ENCODE results near the gene ADAMTS13.
A peak's percentile ranks its signal among the peaks of the same experiment; 100 is the strongest.

The ADAMTS13 gene

DNA sequence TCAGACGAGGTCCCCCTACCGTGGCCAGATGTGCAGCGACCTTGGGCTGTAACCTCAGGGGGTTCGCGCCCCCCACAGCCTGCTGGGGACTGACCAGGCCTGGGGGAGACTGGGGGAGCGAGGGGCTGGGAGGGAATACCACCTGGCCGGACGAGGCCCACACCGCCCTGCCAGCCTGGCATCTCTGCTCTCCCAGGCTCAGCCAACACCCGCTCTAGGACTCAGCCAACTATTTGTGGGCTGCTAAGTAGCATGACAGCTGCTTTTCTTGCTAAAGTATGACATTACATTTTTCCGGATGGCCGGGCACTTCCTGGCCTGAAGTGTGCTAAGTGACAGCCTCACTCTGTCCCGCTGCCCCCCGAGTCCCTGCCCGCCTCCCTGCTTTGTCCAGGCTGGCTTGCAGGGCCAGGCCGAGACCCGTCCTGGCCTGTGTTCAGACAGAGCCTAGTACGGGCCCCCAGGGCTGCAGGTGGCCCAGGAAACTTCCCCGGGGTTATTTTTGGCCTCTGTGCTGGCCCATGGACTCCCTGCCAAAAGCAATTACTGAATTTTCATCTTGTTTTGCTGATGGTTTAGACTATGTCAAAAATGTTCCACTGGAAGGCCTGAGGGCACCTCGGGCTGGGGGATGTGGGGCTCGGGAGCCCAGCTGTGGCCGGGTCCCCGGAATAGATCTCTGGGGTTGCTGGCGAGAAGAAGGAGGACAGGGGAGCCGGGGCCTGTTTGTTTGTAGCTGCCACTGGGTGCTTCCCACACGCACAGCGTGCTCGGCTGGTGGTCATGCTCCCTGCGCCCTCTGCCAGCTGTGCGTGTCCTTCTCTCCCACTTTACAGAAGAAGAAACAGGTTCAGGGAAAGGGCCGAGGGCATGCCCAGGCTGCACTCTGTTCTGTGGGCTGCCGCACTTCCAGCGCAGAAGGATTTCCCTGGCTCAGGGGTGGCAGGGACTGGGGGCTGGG is 70.2 kb downstream of the ADAMTS13 start:
- no peak for DNase-seq

DNA sequence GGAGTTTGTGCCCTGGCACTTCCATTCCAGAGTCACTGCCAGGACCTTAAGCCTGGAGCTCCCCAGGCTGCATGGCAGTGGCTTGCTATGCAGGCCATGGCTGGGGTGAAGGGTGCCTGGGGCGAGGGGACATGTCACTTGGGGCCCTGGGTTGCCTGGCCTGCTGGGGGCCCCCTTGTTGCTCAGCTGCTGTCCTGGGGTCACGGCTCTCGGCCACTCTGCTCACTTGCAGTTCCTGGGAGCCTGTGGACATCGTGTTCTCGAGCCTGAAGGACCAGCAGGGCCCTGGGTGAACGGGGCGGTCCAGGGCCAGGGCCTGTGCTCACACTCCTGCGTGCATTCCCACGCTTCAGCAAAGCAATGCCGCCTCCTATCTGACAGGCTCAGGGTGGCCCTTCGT is 71.3 kb downstream of the ADAMTS13 start:
- no peak for DNase-seq

DNA sequence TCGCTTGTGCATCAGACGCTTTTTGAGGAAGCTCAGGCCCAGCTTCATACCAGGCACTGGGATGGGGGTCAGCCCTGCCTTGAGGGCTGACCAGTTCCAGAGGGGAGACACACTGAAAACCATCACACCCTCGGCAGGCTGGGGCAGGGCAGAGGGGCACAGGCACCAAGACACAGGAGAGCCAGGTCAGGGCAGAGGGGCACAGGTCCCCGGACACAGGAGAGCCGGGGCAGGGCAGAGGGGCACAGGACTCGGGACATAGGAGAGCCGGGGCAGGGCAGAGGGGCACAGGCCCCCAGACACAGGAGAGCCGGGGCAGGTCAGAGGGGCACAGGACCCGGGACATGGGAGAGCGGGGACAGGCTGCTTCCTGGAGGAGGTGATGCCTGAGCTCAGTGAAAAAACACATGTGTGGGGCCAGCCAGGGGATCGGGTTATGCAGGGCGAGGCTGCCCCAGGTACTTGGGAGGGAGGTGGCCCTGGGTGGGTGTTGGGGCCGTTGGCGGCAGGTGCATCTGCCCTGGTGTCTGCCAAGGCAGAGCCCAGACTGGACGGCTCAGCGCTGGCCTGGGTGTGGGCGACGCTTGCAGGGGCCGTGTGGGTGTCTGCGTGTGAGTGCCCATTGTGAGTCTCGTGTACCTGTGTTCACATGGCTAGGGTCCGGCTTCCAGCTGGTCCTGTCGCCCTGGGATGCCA is 71.8 kb downstream of the ADAMTS13 start:
- DNase-seq, result no peak

DNA sequence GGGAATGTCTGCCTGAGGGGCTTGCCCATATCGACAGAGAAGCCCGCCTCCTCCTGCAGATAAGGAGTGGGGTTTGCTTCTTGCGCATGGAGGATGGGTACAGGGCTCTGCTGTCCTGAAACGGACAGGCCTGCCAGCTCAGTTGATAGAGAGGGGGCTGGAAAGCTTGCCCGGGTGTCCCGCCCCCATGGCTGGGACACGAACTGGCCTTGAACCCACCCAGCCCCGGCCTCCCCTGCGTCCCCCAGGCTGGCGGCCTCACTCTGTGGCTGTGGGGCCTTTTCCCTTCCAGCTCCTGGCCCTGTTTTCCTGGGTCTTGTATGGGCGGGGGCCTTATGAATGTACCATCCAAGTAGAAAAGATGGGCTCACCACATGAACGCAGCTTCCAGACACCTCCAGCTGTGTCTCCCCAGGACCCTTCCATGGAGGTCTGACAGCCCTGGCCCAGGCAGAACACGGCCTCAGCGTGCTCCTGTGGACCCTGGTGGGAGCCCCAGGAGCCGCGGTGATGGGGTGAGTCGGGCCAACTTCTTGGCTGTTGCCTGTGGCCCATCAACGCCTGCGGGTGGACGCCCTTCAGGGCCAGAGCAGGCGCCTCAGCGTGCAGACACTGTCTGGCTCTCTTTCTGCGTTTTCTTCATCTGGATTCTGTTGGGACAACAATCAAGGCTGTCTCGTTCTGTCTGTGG is 72.6 kb downstream of the ADAMTS13 start:
- DNase-seq, result no peak

DNA sequence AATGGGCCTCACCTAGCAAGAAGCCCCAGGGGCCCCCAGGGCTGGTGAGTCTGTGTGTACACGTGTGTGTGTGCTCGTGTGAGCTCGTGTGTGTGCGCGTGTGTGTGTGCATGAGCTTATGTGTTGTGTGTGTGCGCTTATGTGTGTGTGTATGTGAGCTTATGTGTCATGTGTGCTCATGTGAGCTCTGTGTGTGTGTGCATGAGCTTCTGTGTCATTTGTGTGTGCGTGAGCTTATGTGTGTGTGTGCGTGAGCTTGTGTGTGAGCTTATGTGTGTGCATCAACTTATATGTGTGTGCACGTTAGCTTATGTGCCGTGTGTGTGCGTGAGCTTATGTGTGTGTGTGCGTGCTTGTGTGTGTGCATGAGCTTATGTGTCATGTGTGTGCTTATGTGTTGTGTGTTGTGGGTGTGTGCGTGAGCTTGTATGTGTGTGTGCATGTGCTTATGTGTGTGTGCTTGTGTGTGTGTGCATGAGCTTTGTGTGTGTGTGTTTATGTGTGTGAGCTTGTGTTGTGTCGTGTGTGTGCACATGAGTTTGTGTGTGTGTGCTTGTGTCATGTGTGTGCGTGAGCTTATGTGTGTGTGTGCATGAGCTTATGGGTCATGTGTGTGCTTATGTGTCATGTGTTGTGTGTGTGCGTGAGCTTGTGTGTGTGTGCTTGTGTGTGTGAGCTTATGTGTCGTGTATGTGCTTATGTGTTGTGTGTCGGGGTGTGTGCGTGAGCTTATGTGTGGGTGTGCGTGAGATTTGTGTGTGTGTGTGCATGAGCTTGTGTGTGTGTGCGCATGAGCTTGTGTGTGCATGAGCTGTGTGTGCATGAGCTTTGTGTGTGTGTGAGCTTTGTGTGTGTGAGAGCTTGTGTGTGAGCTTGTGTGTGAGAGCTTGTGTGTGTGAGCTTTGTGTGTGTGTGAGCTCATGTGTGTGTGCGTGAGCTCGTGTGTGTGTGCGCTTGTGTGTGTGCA is 73.4 kb downstream of the ADAMTS13 start:
- no peak for DNase-seq

DNA sequence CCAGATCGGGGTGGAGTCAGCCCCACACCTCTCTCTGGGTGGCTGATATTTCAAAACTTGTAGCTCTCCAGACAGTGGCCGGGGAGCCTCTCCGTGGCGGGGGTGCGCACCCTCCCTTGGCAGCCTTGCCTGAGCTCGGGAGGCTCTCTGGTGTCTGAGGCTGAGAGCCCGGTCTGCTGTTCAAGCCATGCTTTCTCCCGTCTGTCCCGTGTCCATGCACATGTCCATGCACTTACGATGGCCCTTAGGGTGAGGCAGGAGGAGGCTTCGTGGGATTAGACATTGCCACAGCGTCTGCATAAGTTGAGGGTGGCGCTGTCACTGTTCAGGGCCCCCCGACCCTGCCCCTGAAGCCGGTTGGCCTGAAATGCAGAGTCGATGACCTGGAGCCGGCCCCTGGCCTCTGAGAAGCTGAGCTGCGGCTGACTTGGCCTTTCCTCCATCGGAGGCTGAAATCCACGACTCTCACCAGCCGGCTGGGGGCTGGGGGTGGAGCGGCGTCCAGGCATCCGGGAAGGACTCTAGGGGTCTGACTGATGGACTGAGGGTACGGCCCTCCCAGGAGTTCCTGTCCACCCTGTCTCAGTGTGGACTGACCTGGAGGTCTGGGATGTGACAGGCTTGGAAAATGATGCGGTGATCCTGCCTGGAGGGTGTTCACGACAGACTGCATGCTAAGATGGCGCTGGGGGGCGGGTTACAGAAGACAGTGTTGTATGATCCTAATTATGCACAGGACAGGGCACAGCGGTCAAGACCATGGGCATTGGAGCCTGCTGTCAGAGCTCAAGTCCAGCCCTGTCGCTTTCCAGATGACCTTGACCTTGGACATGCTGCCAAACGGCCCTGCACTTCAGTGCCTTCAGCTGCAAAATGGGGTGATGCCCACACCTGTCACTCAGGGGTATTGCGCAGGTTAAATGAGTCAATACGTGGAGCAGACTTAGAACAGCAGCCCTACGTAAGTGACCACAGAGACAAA is 75.0 kb downstream of the ADAMTS13 start:
- DNase-seq, result no peak

DNA sequence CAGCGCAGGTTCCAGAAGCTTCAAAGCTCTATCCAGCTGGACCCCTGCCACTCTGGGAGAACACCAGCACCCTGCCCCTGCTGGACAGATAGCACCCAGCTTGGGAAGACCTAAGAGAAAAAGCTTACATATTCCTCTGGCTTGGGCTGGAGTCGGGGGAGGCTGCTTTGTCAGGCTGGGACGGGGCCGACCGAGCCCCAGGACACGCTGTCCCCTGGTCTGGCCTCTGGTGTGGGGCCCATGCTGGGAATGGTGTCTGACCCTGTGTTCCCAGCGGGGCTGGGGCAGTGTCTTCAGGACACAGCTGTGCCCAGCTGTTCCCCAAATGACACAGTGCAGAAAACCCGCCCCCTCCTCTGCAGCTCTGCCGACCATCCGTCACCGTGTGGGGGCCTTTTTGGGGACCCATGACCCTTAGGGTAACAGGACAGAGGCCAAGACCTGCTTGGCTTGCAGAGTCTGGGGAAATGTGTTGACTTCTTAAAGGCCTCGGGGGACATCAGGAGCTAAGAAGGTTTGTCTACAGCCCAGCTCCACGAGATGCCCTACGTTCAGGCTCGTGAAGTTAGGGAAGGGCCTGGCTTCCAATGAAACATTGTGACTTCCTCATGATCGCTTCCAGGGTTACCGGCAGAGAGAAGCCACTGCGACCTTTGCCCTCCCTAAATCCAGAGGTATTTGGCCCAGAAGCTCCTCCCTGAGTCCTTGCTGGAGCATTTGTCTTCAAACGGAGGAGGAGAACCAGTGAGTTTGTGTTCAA is 77.1 kb downstream of the ADAMTS13 start:
- no peak for DNase-seq

DNA sequence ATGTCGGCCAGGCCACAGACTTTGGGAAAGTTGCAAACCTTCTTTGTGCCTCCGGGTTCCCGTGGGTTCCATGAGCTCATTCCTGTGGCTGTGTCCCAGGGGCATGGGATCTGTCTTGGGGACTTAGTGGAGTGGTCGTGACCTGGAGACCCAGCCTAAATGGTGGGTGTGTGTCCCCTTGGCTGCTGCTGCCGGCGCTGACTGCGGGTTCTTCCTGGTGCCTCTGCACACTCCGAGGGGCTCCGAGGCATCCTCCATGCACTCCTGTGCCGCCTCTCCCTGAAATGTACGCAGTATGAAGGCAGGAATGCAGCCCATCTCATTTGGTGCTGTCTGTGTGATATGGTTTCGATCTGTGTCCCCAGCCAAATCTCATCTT is 77.7 kb downstream of the ADAMTS13 start:
- no peak for DNase-seq

DNA sequence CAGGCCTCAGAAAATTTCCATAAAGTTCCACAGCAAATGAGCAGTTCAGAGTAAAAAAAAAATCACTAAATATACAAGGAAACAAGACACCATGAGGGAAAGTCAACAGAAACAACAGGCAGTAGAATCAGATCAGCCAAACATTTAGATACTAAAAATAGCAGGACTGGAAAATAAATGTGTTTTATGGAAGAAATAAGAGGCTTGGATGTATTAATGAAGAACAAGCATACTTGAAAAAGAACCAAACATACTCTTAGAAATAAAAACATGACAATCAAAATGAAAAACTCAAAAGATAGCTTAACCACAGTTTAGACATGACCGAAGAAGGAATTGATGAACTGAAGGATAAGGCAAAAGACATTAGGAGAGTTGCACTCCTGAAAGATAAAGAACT is 79.9 kb downstream of the ADAMTS13 start:
- DNase-seq, result no peak

DNA sequence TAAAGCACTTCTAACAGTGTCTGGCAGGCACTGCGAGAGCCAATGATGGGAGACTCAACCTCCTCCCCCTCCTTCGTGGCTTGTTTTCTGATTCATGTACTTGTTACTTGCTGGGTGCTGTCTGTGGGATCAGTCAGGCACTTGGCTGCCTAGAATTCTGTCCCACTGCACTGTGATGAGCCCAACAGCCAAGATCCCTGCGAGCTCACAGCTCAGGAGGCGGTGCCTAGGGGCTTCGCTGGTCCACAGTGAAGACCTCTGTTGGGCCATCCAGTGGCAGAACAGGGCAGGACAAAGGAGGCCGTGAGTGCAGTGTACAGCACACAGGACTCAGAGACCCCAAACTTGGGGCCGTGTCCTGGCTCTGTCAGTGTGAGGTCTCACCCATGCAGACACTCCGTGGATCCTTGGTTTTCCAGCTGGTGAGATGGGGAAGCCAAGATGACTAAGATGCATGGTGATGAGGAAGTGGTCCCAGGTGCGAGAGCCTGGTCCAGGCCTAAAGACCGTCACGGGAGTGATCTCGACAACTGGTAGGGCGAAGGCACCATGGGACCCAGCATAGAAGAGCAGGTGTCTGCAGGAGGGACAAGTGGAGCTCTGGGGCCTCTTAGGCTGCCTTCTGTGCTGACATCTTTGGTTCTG is 83.1 kb downstream of the ADAMTS13 start:
- no peak for DNase-seq

DNA sequence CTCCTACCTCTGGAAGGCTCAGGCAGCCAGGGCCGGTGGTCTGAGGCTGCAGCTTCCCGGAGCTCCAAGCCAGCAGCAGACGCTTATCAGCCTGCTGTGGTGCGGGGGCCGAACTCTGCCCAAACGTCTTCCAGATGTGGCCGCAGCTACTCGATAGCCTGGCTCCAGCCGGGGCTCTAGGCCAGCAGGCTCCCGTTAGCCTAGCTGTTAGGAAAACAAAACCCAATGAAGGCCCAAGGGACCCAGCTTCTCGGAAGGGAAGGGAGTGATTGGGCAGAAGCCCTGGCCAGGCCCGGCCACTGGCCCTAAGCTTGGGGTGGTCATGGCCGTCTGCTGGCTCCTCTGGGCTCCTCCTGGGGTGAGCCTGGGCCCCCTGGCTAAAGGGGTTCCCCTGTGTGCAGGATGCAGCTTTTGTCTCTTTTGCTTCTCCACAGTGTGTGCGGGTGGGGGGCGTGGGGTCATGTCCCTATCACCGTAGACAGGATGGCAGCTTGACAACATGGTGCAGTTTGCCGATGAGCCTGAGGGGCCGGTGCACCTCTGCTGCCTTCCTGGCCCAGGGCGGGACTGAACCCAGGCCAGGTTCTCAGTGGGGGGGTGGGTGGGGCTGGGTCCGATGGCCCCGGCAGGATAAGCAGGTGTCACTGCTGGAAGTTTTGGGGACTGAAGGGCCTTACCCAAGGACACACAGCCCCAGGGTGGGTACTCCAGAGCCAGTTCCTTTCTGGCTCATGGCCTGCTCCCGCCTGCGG is 83.9 kb downstream of the ADAMTS13 start:
- DNase-seq, result no peak

DNA sequence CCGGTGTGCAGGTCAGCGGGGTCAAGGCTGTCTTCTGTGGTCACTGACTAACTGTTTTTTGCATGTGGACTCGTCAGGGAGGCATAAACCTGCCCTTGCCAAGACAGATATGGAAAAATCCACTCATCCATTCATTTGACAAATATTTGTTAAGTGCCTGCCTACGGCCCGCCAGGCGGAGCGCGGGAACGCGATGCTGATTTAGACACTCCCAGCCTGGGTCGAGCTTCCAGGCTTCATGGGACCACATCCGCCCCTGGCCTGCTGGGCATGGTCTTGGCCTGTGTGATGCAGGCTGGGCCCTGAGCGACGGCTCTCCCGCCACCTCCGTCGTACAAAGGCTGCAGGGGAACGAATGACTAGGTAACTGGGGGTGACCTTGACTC is 84.5 kb downstream of the ADAMTS13 start:
- DNase-seq, result peak; percentile 65

DNA sequence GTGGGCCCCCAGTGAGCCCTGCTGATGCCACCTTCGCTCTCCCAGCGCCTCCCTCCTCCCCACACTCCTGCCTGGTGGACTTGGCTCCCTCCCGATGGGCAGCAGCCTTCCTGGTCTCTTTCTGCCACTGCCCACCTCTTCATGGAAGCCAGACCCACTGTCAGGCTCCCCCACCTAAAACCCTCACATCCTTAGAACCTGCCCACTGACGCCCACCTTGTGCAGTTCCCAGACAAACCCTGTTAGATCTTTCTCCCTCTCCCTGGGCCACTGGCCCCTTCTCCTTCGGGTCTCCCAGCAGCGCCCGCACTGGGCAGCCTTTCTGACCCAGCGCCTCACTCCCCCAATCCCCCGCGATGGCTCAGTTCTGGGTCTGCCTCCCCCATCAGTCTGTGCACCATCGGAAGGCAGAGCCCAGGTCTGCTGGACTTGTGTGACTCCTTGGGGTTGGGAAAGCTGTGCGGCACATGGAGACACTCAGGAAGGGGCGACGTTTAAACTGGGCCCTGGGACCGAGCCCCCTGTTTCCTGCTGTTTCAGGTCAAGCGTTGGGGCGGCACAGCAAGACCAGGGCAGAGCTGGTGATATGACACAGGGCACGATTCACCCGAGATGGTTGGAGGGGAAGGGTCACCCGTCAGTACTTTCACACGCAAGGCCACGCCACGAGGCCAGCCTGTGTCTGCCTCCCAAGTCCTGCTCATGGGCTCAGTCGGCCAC is 85.2 kb downstream of the ADAMTS13 start:
- DNase-seq, result no peak

DNA sequence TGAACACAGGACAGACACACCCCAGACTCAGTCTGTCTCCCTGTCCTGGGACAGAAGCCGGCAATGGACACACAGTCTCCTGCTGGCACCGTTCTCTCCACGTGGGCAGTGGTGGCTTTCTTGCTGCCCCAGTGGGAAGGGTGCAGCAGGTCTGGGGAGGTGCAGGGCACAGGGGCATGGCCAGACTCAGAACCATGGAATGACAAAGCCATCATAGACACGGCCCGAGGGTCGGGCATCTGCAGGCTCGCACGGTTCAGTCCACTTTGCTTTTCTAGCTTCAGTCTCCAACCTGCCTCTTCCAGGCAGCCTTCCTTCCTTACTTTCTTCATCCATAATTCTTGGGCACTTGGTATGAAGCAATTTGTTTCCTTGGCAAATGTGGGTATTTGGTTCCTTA is 85.9 kb downstream of the ADAMTS13 start:
- no peak for DNase-seq

All from NCI-H2029 (cell line).